Natural killer cell (primary cell): ENCODE data around the gene MYOM1. TPM values are rescaled to one million over a fixed set of nuclear protein-coding genes. Genes with fewer than 3 reads are reported as not detected.
A peak's percentile ranks its signal among the peaks of the same experiment; 100 is the strongest.

Experiments used
- ATAC-seq, 3 donors: fragments of 150-1000 bp in 2 of 3; fragments of 200-7000 bp in 1 of 3; cut with Tn5 transposase; 1 replicate in 1 of 3; 2 replicates in 2 of 3; pipeline ENCODE4 v1.10.0; 2021; ENCODE audit warnings: mild to moderate bottlenecking in 2 of 3, moderate library complexity in 2 of 3
- DNase-seq, 2 donors: peaks; one replicate each; pipeline versions ENCODE4 v3.0.0 to v3.0.0-alpha.2; 2013 to 2021; ENCODE audit warnings: mixed read lengths in 1 of 2
- H3K27ac ChIP-seq: one replicate; pipeline ENCODE4 v1.5.1; 2013; ENCODE audit warnings: mild to moderate bottlenecking, low read length
- H3K27me3 ChIP-seq: one replicate; pipeline ENCODE4 v1.6.1; 2013; ENCODE audit warnings: low read length; ENCODE audit not compliant: control insufficient read depth, insufficient read depth
- H3K36me3 ChIP-seq: one replicate; pipeline ENCODE4 v1.6.1; 2013; ENCODE audit warnings: low read length; ENCODE audit not compliant: control insufficient read depth, insufficient read depth
- H3K4me1 ChIP-seq: one replicate; pipeline ENCODE4 v1.6.1; 2013; ENCODE audit warnings: low read length; ENCODE audit not compliant: control insufficient read depth, insufficient read depth
- H3K4me3 ChIP-seq: one replicate; pipeline ENCODE4 v1.5.1; 2013; ENCODE audit warnings: low read length
- H3K9me3 ChIP-seq: one replicate; pipeline ENCODE4 v1.6.1; 2013; ENCODE audit warnings: low read length; ENCODE audit not compliant: control insufficient read depth, insufficient read depth
- H3K27ac Mint-ChIP-seq, 2 donors: one replicate each; pipeline ENCODE4 v1.8.0; 2022; ENCODE audit warnings: mild to moderate bottlenecking in 2 of 2, mixed read lengths in 2 of 2, moderate library complexity in 1 of 2
- H3K27me3 Mint-ChIP-seq, 2 donors: one replicate each; pipeline ENCODE4 v1.8.0; 2022; ENCODE audit warnings: low read depth in 2 of 2, mixed read lengths in 2 of 2
- H3K36me3 Mint-ChIP-seq: one replicate; pipeline ENCODE4 v1.8.0; 2022; ENCODE audit warnings: mixed read lengths
- H3K4me1 Mint-ChIP-seq, 2 donors: one replicate each; pipeline ENCODE4 v1.8.0; 2022; ENCODE audit warnings: mixed read lengths in 2 of 2
- H3K4me3 Mint-ChIP-seq: one replicate; pipeline ENCODE4 v1.8.0; 2022; ENCODE audit warnings: mild to moderate bottlenecking, moderate library complexity, mixed read lengths
- H3K9me3 Mint-ChIP-seq, 2 donors: one replicate each; pipeline ENCODE4 v1.8.0; 2022; ENCODE audit warnings: mixed read lengths in 2 of 2
- WGBS: methylation state at CpG from one replicate; pipeline ENCODE4 v1.1.7; 2013; ENCODE audit warnings: missing lambda C conversion rate; ENCODE audit not compliant: insufficient coverage; 5-methylcytosine and 5-hydroxymethylcytosine counted together
- intact Hi-C: fragments of 100-400 bp; cut with micrococcal nuclease; formaldehyde crosslinking; loops from one replicate; pipeline ENCODE4 v1.14.2; 2022
- total RNA-seq, 4 donors: library from RNA; stranded (reverse); fragments of 120-200 nt in 1 of 4; gene quantifications; one replicate each; pipeline versions ENCODE4 v1.2.3 to v1.2.4, GENCODE V29; 2013 to 2022
- TF ChIP-seq, protein P1 (sequence below): fragments of 200-600 bp; IDR thresholded peaks from one replicate; pipeline ENCODE4 v1.8.0; 2022; ENCODE audit warnings: antibody characterized with exemption

The MYOM1 gene
- total RNA-seq, 3 donors from 2014 or later (not counting 1 experiment from before 2014, with no cell fraction given): 1.7 to 5.8 (median 3.0) TPM

DNA sequence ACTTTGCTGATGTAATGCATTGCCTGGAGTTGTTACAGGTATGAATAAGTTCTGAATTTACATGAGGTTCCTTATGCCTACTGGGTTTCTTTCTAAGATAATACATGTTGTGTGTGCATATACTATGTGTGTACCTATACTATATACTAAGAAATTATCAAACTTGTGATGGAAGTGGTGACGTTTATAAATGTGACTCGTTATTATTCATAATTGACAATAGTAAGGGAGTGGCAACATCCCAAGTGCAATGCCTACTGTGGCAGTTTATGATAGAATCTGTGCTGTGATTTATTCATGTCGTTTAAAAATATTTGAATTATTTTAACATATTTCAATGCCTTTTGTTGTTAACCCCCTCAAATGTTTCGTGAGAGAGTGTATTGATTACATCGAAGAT lies 29.9 kb downstream of the MYOM1 start:
- Histone ChIP-seq H3K27ac (no peak overlapping the region), H3K4me3 (no peak overlapping the region), H3K36me3 (no peaks in the 10 kb centered on the region), H3K27me3 (no peaks in the 10 kb centered on the region), H3K9me3 (no peaks in the 10 kb centered on the region), H3K4me1 (no peaks in the 10 kb centered on the region)
- Mint-ChIP-seq H3K27ac (no peak overlapping the region), H3K36me3 (peaks cover 8% of the 10 kb centered on the region), H3K27me3 (no peaks in the 10 kb centered on the region), H3K4me3 (no peak overlapping the region), H3K9me3 (no peaks in the 10 kb centered on the region), H3K4me1 (no peaks in the 10 kb centered on the region)
- DNase-seq (no peak), ATAC-seq (no peak)
- intact Hi-C loops: no loop called here
- TF ChIP-seq, protein P1, sequence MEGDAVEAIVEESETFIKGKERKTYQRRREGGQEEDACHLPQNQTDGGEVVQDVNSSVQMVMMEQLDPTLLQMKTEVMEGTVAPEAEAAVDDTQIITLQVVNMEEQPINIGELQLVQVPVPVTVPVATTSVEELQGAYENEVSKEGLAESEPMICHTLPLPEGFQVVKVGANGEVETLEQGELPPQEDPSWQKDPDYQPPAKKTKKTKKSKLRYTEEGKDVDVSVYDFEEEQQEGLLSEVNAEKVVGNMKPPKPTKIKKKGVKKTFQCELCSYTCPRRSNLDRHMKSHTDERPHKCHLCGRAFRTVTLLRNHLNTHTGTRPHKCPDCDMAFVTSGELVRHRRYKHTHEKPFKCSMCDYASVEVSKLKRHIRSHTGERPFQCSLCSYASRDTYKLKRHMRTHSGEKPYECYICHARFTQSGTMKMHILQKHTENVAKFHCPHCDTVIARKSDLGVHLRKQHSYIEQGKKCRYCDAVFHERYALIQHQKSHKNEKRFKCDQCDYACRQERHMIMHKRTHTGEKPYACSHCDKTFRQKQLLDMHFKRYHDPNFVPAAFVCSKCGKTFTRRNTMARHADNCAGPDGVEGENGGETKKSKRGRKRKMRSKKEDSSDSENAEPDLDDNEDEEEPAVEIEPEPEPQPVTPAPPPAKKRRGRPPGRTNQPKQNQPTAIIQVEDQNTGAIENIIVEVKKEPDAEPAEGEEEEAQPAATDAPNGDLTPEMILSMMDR: no peak
- WGBS: 95% methylated on average over 5 of the region's 5 CpGs

DNA sequence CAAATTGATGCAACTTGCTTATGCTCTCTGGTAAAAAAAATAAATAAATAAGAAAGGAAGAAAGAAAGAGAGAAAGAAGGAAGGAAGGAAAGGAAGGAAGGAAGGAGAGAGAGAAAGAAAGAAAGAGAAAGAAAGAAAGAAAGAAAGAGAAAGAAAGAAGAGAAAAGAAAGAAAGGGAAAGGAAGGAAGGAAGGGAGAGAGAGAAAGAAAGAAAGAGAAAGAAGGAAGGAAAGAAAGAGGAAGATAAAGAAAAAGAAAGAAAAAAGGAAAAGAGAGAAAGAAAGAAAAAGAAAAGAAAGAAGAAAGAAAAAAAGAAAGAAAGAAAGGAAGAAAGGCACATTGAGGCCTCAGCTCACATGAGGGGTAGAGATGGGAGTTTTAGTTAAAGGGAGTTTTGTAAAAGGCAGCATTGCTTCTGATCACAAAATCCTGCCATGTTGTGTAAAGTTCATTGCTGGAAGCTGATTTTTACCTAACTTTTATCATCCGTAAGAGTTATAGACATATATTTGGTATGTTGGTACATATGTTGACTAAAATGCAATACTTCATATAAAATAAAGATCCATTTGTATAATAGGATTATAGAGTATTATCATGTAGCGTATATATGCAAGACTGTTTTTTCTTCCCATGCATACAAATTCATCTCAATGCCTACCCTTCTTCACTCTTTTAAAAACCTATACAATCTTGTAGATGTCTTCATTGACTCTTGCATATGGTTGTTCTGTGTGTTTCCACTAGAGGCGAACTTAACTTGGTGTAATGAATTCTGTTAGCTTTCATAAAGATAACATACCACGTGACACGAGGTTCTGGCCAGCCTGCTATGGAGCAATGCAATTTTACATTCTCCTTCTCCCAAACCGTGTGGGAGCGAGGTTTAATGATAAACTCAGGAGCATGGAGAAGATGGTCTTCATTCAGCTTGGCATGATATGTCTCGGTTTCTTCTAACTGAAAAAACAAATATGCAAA lies 32.8 kb downstream of the MYOM1 start:
- ATAC-seq (peak in 1 of 3 donors; percentile 74), DNase-seq (no peak)
- Histone ChIP-seq H3K27me3 (no peaks in the 10 kb centered on the region), H3K27ac (no peak overlapping the region), H3K36me3 (no peaks in the 10 kb centered on the region), H3K4me3 (no peak overlapping the region), H3K4me1 (no peaks in the 10 kb centered on the region), H3K9me3 (no peaks in the 10 kb centered on the region)
- Mint-ChIP-seq H3K27ac (no peak overlapping the region), H3K4me1 (no peaks in the 10 kb centered on the region), H3K36me3 (peaks cover 8% of the 10 kb centered on the region), H3K27me3 (no peaks in the 10 kb centered on the region), H3K4me3 (no peak overlapping the region), H3K9me3 (no peaks in the 10 kb centered on the region)
- TF ChIP-seq, protein P1: no peak
- WGBS: 90% methylated on average over 5 of the region's 8 CpGs
- intact Hi-C loops: no loop called here

DNA sequence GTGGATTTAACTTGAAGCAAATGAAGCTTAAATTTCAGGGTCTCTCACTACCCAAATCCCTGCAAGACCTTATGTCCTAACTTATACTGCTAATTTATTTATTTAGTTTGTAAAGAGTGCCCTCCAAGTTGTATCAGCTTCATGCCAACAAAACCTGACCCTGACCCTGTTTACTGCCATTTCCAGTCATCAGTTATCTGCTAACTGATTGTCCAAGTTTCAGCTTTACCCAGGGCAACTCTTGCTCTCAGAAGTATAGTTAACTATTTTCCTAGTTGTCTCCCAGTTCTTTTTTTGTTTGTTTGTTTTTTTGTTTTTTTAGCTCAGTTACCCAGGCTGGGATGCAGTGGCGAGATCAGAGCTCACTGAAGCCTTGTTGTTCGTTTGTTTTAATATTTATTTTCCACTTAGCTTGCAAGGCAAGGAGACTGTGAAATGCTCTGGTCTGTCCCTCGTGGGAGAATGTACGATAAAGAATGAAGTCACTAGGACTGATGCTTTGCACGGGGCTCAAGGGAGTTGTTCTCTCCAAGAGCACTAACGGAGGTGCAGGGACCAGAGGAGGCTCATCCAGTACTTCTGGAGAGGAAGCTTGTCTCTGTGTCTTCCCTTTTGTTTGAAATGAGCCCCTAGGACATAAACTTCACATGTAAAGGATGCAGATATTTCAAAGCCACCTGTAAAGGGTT lies 35.3 kb downstream of the MYOM1 start:
- no peak overlapping the region for H3K4me3 Mint-ChIP-seq
- 94% methylated on average over 6 of the region's 6 CpGs for WGBS
- intact Hi-C loops: no loop called here
- TF ChIP-seq, protein P1: no peak
- Histone ChIP-seq H3K4me1 (no peaks in the 10 kb centered on the region), H3K4me3 (no peak overlapping the region), H3K27ac (no peak overlapping the region), H3K27me3 (no peaks in the 10 kb centered on the region), H3K36me3 (no peaks in the 10 kb centered on the region), H3K9me3 (no peaks in the 10 kb centered on the region)
- H3K27ac Mint-ChIP-seq: no peak overlapping the region
- peaks cover 8% of the 10 kb centered on the region for H3K36me3 Mint-ChIP-seq
- no peaks in the 10 kb centered on the region for H3K9me3 Mint-ChIP-seq
- no peaks in the 10 kb centered on the region for H3K27me3 Mint-ChIP-seq
- DNase-seq (no peak), ATAC-seq (no peak)
- no peaks in the 10 kb centered on the region for H3K4me1 Mint-ChIP-seq
